ENCODE measurements around the gene LRP2. TPM values are rescaled to one million over a fixed set of nuclear protein-coding genes. Genes with fewer than 3 reads are reported as not detected.
"Not testable (repeated sequence)": the region's sequence is repeated elsewhere in the genome, so short reads cannot be mapped to it uniquely, and the experiment has no call there.

Gene LRP2
- 0.03 TPM for polyA plus RNA-seq (2012; ENCODE audit: insufficient read depth, insufficient read length, low read depth)

DNA sequence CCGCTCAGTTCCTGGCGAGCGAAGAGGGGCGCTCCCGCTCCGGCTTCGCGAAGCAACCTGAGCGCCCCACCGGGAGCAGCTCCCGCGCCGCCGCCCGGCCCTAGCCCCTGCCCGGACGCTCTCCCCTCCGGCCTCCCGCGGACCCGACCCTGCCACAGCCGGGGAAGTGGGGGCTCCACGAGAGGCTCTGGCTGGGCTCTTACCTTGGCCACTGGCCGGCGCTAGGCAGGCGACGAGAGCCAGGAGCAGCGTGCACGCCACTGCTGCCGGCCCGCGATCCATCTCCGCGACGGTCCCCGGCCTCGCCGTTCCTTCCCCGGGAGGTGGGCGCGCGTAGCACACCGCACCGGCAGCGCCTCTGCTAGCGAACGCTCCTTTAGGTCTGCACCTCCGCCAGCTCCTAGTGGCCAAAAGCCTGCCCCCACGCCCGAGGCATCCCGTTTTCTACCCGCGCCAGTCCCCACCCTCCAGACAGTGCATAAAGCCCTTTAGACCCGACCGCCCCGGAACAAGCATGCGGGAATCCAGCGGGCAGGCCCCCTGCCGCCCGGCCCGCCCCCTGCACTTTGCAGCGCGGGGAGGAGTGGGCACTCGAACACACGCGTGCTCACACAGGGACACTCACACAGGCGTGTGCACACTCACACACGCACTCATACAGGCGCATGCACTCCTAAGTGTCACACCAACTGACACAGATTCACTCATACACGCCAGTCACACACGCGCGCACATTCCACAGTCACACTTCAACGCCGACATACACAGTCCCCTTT, at the start of gene LRP2:
LRP2 (minus strand) TSS at position 417 of the 776 bp plus-strand sequence; CDS start at position 282, 135 bp downstream.
- H3K36me3 ChIP-seq, result no peaks in the 10 kb centered on the region
- no peaks in the 10 kb centered on the region for H3K9me3 ChIP-seq
- DNase-seq, result no peak
- TF ChIP-seq, protein P1, sequence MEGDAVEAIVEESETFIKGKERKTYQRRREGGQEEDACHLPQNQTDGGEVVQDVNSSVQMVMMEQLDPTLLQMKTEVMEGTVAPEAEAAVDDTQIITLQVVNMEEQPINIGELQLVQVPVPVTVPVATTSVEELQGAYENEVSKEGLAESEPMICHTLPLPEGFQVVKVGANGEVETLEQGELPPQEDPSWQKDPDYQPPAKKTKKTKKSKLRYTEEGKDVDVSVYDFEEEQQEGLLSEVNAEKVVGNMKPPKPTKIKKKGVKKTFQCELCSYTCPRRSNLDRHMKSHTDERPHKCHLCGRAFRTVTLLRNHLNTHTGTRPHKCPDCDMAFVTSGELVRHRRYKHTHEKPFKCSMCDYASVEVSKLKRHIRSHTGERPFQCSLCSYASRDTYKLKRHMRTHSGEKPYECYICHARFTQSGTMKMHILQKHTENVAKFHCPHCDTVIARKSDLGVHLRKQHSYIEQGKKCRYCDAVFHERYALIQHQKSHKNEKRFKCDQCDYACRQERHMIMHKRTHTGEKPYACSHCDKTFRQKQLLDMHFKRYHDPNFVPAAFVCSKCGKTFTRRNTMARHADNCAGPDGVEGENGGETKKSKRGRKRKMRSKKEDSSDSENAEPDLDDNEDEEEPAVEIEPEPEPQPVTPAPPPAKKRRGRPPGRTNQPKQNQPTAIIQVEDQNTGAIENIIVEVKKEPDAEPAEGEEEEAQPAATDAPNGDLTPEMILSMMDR (IDR thresholded peaks at IDR 0.05; ENCODE audit: low read depth, low read length), result no peak
- no peak within 1 kb of the TSS for H3K4me3 ChIP-seq (ENCODE audit: low read depth, low read length)
- no peaks in the 10 kb centered on the region for H3K4me1 ChIP-seq
- peaks cover 47% of the 10 kb centered on the region for H3K27me3 ChIP-seq

DNA sequence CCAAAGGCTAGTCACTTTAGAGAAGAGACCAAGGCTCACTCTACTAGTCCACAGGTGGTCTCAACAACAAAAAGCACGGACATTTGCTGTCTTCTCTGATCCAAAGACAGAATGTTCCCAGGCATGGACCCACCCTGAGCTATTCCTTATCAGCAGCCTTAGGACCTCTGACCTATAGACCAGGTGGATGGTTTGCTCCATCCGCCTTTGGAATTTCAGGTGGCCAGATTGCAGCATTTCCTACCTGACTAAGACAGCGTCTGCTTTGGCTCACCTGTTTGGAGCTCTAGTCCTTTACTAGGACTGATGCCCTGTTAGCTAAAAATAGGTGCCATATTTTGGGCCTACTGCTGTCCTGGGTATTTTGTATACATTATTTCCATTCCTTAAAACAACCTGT, 44.6 kb upstream of the LRP2 start:
- TF ChIP-seq, protein P1 (IDR thresholded peaks at IDR 0.05; ENCODE audit: low read depth, low read length), result no peak
- H3K36me3 ChIP-seq, result no peaks in the 10 kb centered on the region
- H3K4me1 ChIP-seq, result no peaks in the 10 kb centered on the region
- no peaks in the 10 kb centered on the region for H3K27me3 ChIP-seq
- H3K9me3 ChIP-seq, result no peaks in the 10 kb centered on the region
- no peak for DNase-seq
- no peak overlapping the region for H3K4me3 ChIP-seq (ENCODE audit: low read depth, low read length)

DNA sequence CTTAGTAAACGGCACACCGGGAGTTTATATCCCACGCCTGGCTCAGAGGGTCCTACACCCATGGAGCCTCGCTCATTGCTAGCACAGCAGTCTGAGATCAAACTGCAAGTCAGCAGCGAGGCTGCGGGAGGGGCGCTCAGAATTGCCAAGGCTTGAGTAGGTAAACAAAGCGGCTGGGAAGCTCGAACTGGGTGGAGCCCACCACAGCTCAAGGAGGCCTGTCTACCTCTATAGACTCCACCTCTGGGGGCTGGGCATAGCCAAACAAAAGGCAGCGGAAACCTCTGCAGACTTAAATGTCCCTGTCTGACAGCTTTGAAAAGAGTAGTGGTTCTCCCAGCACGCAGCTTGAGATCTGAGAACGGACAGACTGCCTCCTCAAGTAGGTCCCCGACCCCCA, 37.2 kb upstream of the LRP2 start:
- H3K36me3 ChIP-seq; H3K4me1 ChIP-seq; H3K4me3 ChIP-seq (ENCODE audit: low read depth, low read length); H3K27me3 ChIP-seq; H3K9me3 ChIP-seq; DNase-seq: not testable (repeated sequence)

DNA sequence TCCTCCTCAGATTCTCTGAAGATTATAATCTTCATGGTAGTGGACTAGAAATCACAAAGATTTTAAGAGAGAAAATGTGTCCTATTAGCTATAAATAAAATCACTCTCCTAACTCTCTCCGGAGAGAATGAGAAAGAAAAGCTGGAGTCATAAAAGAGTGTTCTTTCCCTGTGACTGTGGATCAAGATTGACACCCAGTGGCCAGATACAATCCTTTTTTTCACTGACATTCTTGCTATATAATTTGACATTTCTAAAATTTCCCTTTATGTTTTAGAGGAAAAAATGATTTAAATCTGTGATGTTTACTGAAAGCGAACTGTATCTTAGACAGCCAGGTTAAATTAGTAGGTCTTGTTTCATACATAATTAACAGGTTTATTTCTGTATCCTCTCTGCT, 35.4 kb upstream of the LRP2 start:
- Histone ChIP-seq H3K27me3 (no peaks in the 10 kb centered on the region), H3K36me3 (no peaks in the 10 kb centered on the region), H3K4me1 (no peaks in the 10 kb centered on the region), H3K9me3 (no peaks in the 10 kb centered on the region), H3K4me3 (ENCODE audit: low read depth, low read length) (no peak overlapping the region)
- TF ChIP-seq, protein P1 (IDR thresholded peaks at IDR 0.05; ENCODE audit: low read depth, low read length), result 0 out of 2 replicates have a peak, but pooled peaks have one; percentile 5
- DNase-seq, result no peak

DNA sequence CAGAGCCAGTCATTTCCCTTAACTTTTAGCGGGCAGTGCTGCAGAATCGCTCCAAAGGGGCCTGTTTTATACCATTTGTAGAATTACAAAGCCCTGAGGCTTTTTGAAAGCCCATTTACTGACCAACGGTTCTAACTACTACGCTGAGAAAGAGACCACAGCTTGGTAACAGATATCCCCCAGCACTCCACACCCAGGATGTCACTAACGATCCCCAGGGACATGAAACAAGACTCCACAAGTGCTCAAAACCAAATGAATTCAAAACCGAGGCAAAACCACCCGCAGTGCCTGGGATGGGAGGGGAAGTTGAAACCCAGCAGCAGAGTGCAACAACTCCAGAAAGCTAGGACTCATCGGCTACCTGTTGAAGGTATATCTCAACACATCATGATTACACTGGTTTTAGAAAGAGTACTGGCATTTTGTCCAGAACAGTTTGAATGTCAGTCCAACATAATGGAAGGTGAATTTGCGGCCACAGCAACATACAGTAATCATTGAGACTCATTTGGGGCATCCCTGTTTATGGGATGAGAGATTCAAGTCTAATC, 33.6 kb upstream of the LRP2 start:
- Histone ChIP-seq H3K36me3 (no peaks in the 10 kb centered on the region), H3K4me1 (no peaks in the 10 kb centered on the region), H3K4me3 (ENCODE audit: low read depth, low read length) (no peak overlapping the region), H3K27me3 (no peaks in the 10 kb centered on the region), H3K9me3 (no peaks in the 10 kb centered on the region)
- TF ChIP-seq, protein P1 (IDR thresholded peaks at IDR 0.05; ENCODE audit: low read depth, low read length), result no peak
- DNase-seq, result no peak

DNA sequence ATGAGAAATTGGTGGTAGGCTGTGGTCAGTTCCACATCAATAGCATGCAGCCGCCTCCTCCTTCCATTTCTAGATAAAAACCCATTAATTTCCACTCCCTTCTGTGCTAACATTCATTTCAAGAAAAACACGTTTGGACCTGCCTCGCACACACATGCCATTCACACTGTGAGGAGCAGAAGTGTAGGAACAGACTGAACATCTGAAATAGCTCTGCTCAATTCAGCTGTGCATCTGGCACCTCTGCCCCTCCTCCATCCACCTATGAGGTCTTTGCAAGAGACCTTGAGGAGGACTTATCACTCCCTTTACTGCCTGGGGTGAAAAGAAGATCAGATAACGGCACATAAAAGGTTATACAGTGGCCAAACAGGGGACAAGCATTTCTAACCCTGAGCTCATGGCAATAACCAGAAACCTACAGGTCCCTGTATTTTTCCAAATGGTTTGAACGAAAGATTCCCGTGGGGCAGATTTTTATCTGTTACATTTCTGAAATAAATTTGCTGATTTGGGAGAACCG, 30.8 kb upstream of the LRP2 start:
- TF ChIP-seq, protein P1 (IDR thresholded peaks at IDR 0.05; ENCODE audit: low read depth, low read length), result no peak
- no peak for DNase-seq
- Histone ChIP-seq H3K9me3 (no peaks in the 10 kb centered on the region), H3K36me3 (no peaks in the 10 kb centered on the region), H3K27me3 (no peaks in the 10 kb centered on the region), H3K4me1 (no peaks in the 10 kb centered on the region), H3K4me3 (ENCODE audit: low read depth, low read length) (no peak overlapping the region)
